GM23338 (cell line): ENCODE results near the gene MTR. TPM values are rescaled to one million over a fixed set of nuclear protein-coding genes. Genes with fewer than 3 reads are reported as not detected.

Source experiments
- ATAC-seq: fragments of 200-7000 bp; cut with Tn5 transposase; 3 replicates; pipeline ENCODE4 v1.9.1; 2020
- DNase-seq: peaks from one replicate; pipeline ENCODE4 v3.0.0-alpha.2; 2015; ENCODE audit warnings: low spot score
- H2AFZ ChIP-seq: fragments of 200-600 bp; sonication (generic); 2 replicates; pipeline ENCODE4 v1.8.0; 2016; ENCODE audit warnings: antibody characterized with exemption, mild to moderate bottlenecking, moderate library complexity
- H3F3A ChIP-seq: fragments of 200-600 bp; sonication (generic); replicated peaks from 2 replicates; pipeline ENCODE4 v1.8.0; 2017; ENCODE audit warnings: antibody characterized with exemption, mixed run types, low read depth
- H3K27ac ChIP-seq: fragments of 200-600 bp; sonication (generic); 2 replicates; pipeline ENCODE4 v1.6.1; 2016; ENCODE audit warnings: low read depth
- H3K27me3 ChIP-seq: fragments of 200-600 bp; sonication (generic); 2 replicates; pipeline ENCODE4 v1.8.0; 2016; ENCODE audit warnings: mild to moderate bottlenecking, mixed run types, moderate library complexity; ENCODE audit not compliant: insufficient read depth
- H3K36me3 ChIP-seq: fragments of 200-600 bp; sonication (generic); 2 replicates; pipeline ENCODE4 v1.8.0; 2016; ENCODE audit warnings: mild to moderate bottlenecking; ENCODE audit not compliant: insufficient read depth
- H3K4me1 ChIP-seq: fragments of 200-600 bp; sonication (generic); 2 replicates; pipeline ENCODE4 v1.8.0; 2016; ENCODE audit warnings: mild to moderate bottlenecking, moderate library complexity; ENCODE audit not compliant: insufficient read depth
- H3K4me2 ChIP-seq: fragments of 200-600 bp; sonication (generic); 2 replicates; pipeline ENCODE4 v1.7.1; 2017; ENCODE audit warnings: mixed run types
- H3K4me3 ChIP-seq: fragments of 200-600 bp; sonication (generic); 2 replicates; pipeline ENCODE4 v1.6.1; 2016; ENCODE audit warnings: mixed run types
- H3K79me2 ChIP-seq: fragments of 200-600 bp; sonication (generic); replicated peaks from 2 replicates; pipeline ENCODE4 v1.8.0; 2017; ENCODE audit warnings: mild to moderate bottlenecking; ENCODE audit not compliant: insufficient read depth
- H3K9me2 ChIP-seq: fragments of 200-600 bp; sonication (generic); 2 replicates; pipeline ENCODE4 v1.8.0; 2017; ENCODE audit not compliant: insufficient read depth
- H4K20me1 ChIP-seq: fragments of 200-600 bp; sonication (generic); replicated peaks from 2 replicates; pipeline ENCODE4 v1.8.0; 2017; ENCODE audit warnings: mild to moderate bottlenecking; ENCODE audit not compliant: insufficient read depth
- H3K27ac Mint-ChIP-seq: 2 replicates; pipeline ENCODE4 v1.8.0; 2020; ENCODE audit warnings: inconsistent platforms, mild to moderate bottlenecking, moderate library complexity, mixed read lengths
- H3K27me3 Mint-ChIP-seq: 3 replicates; pipeline ENCODE4 v1.8.0; 2022; ENCODE audit warnings: low read depth, mild to moderate bottlenecking, moderate library complexity, mixed read lengths, inconsistent platforms; ENCODE audit not compliant: insufficient read depth, poor library complexity
- H3K36me3 Mint-ChIP-seq: 3 replicates; pipeline ENCODE4 v1.8.0; 2021; ENCODE audit warnings: low read depth, mild to moderate bottlenecking, inconsistent platforms, moderate library complexity, mixed read lengths
- H3K4me1 Mint-ChIP-seq: 3 replicates; pipeline ENCODE4 v1.8.0; 2020; ENCODE audit warnings: mild to moderate bottlenecking, inconsistent platforms, mixed read lengths
- H3K4me3 Mint-ChIP-seq: 3 replicates; pipeline ENCODE4 v1.8.0; 2021; ENCODE audit warnings: moderate library complexity, mild to moderate bottlenecking, inconsistent platforms, mixed read lengths
- H3K9me3 Mint-ChIP-seq: 3 replicates; pipeline ENCODE4 v1.8.0; 2020; ENCODE audit warnings: moderate library complexity, mild to moderate bottlenecking, inconsistent platforms, mixed read lengths
- CREB1 ChIP-seq: fragments of 250-450 bp; sonication (Bioruptor Pico); IDR thresholded peaks from 2 replicates; pipeline ENCODE4 v1.5.0; 2020; ENCODE audit warnings: low read depth, mild to moderate bottlenecking, moderate library complexity
- EZH2 ChIP-seq: fragments of 200-600 bp; sonication (generic); IDR thresholded peaks from one replicate; pipeline ENCODE4 v1.8.0; 2017; ENCODE audit warnings: antibody characterized with exemption, mild to moderate bottlenecking, low read depth; ENCODE audit not compliant: unreplicated experiment
- JUNB ChIP-seq: IDR thresholded peaks from one replicate; pipeline ENCODE4 v1.6.1; 2016; ENCODE audit warnings: antibody characterized with exemption; ENCODE audit not compliant: unreplicated experiment
- NANOG ChIP-seq: IDR thresholded peaks from 2 replicates; pipeline ENCODE4 v1.6.1; 2016; ENCODE audit warnings: antibody characterized with exemption, borderline replicate concordance
- POLR2AphosphoS5 ChIP-seq: IDR thresholded peaks from 2 replicates; pipeline ENCODE4 v1.6.1; 2016; ENCODE audit warnings: antibody characterized with exemption, low read depth
- STAT1 ChIP-seq: IDR thresholded peaks from one replicate; pipeline ENCODE4 v1.6.1; 2016; ENCODE audit warnings: antibody characterized with exemption; ENCODE audit not compliant: unreplicated experiment
- ZNF114 ChIP-seq: fragments of 250-450 bp; sonication (Bioruptor Pico); IDR thresholded peaks from 2 replicates; pipeline ENCODE4 v1.5.0; 2020; ENCODE audit warnings: mild to moderate bottlenecking, moderate library complexity
- ZNF331 ChIP-seq: fragments of 250-450 bp; sonication (Bioruptor Pico); IDR thresholded peaks from 2 replicates; pipeline ENCODE4 v1.5.0; 2020; ENCODE audit warnings: low read depth, mild to moderate bottlenecking, moderate library complexity
- polyA plus RNA-seq: library from polyadenylated mRNA; unstranded; fragments of >200 nt; fragmentation: Nextera tagmentation; extraction: Ambion mirVana; gene quantifications from 2 replicates; pipeline ENCODE4 v1.2.1, GENCODE V29; 2016
- total RNA-seq: library from RNA; depleted of rRNA; stranded (reverse); fragments of >200 nt; shearing (Covaris generic); gene quantifications from 2 replicates; pipeline ENCODE4 v1.2.3, GENCODE V29; 2014
- TF ChIP-seq, protein P1 (sequence below): fragments of 250-450 bp; sonication (Bioruptor Pico); IDR thresholded peaks from 2 replicates; pipeline ENCODE4 v1.5.0; 2020; ENCODE audit warnings: mild to moderate bottlenecking, moderate library complexity
- TF ChIP-seq, protein P2 (sequence below): IDR thresholded peaks from 2 replicates; pipeline ENCODE4 v1.6.1; 2016; ENCODE audit warnings: antibody characterized with exemption
- TF ChIP-seq, protein P3 (sequence below), 2 experiments: fragments of 200-600 bp in 1 of 2; sonication (generic) in 1 of 2; conservative IDR thresholded peaks; 2 replicates each; pipeline versions ENCODE4 v1.5.1 to v1.6.1; 2016 to 2017; ENCODE audit warnings: antibody characterized with exemption in 2 of 2, low read depth in 2 of 2, mild to moderate bottlenecking in 2 of 2, moderate library complexity in 1 of 2
- TF ChIP-seq, protein P4 (sequence below): IDR thresholded peaks from one replicate; pipeline ENCODE4 v1.6.1; 2018; ENCODE audit warnings: antibody characterized with exemption; ENCODE audit not compliant: unreplicated experiment

The MTR gene
- total and polyA plus RNA-seq, 2 experiments from 2014 or later = 6.4 to 20.0 TPM

DNA sequence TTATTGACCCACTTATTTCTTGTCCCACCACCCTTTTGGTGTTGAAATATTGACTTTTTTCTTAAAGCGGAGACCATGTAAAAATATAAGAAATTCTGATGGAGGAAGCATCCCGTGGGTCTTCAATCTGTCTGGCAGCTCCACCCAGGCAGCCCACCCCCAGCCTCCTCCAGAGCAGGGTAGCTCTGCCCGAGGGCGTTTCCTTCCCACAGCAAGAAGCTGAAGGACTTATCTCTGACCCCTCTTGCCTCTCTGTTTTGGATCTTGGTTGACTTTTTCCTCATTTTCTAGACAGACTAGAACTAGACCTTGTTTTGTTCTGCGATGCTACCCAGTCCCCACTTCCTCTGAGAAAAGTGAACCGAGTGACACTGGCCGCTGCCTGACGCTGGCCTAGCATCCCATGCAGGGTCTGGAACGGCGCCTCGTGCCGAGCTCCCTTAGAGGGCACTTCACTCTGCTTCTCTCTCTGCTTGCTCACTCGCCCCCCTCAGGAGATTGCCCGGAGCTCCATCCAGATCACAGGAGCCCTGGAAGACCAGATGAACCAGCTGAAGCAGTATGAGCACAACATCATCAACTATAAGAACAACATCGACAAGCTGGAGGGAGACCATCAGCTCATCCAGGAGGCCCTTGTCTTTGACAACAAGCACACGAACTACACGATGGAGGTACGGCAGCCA is 40.4 kb upstream of the MTR start (continued):
- TF ChIP-seq, protein P1, sequence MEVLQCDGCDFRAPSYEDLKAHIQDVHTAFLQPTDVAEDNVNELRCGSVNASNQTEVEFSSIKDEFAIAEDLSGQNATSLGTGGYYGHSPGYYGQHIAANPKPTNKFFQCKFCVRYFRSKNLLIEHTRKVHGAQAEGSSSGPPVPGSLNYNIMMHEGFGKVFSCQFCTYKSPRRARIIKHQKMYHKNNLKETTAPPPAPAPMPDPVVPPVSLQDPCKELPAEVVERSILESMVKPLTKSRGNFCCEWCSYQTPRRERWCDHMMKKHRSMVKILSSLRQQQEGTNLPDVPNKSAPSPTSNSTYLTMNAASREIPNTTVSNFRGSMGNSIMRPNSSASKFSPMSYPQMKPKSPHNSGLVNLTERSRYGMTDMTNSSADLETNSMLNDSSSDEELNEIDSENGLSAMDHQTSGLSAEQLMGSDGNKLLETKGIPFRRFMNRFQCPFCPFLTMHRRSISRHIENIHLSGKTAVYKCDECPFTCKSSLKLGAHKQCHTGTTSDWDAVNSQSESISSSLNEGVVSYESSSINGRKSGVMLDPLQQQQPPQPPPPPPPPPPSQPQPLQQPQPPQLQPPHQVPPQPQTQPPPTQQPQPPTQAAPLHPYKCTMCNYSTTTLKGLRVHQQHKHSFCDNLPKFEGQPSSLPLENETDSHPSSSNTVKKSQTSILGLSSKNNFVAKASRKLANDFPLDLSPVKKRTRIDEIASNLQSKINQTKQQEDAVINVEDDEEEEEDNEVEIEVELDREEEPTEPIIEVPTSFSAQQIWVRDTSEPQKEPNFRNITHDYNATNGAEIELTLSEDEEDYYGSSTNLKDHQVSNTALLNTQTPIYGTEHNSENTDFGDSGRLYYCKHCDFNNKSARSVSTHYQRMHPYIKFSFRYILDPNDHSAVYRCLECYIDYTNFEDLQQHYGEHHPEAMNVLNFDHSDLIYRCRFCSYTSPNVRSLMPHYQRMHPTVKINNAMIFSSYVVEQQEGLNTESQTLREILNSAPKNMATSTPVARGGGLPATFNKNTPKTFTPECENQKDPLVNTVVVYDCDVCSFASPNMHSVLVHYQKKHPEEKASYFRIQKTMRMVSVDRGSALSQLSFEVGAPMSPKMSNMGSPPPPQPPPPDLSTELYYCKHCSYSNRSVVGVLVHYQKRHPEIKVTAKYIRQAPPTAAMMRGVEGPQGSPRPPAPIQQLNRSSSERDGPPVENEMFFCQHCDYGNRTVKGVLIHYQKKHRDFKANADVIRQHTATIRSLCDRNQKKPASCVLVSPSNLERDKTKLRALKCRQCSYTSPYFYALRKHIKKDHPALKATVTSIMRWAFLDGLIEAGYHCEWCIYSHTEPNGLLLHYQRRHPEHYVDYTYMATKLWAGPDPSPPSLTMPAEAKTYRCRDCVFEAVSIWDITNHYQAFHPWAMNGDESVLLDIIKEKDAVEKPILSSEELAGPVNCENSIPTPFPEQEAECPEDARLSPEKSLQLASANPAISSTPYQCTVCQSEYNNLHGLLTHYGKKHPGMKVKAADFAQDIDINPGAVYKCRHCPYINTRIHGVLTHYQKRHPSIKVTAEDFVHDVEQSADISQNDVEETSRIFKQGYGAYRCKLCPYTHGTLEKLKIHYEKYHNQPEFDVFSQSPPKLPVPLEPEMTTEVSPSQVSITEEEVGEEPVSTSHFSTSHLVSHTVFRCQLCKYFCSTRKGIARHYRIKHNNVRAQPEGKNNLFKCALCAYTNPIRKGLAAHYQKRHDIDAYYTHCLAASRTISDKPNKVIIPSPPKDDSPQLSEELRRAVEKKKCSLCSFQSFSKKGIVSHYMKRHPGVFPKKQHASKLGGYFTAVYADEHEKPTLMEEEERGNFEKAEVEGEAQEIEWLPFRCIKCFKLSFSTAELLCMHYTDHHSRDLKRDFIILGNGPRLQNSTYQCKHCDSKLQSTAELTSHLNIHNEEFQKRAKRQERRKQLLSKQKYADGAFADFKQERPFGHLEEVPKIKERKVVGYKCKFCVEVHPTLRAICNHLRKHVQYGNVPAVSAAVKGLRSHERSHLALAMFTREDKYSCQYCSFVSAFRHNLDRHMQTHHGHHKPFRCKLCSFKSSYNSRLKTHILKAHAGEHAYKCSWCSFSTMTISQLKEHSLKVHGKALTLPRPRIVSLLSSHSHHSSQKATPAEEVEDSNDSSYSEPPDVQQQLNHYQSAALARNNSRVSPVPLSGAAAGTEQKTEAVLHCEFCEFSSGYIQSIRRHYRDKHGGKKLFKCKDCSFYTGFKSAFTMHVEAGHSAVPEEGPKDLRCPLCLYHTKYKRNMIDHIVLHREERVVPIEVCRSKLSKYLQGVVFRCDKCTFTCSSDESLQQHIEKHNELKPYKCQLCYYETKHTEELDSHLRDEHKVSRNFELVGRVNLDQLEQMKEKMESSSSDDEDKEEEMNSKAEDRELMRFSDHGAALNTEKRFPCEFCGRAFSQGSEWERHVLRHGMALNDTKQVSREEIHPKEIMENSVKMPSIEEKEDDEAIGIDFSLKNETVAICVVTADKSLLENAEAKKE = no peak
- no peak for TF ChIP-seq EZH2
- TF ChIP-seq ZNF114 (CRISPR knock-in tag) = no peak
- no peak for TF ChIP-seq STAT1
- TF ChIP-seq JUNB = no peak
- no peak for TF ChIP-seq POLR2AphosphoS5

DNA sequence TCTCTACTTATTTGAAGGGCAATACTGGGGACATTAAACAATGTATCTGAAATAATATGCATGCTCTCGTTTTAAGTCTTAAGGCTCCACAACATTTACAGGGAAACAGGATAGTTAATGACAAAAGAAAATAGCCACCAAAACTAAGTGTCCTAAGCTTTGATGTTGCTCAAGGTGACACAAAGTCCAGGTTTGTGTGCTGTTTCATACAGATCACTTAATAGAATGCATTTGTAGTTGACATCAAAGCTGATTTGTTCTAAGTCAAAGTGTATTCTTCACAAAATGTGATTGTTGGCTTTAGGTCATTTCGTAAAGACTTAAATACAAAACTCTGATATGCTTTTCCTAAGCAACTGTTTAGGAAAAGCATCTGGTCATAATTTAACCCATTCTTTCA is 37.5 kb upstream of the MTR start:
- no peak overlapping the region for H3K4me3 ChIP-seq
- H3K9me3 Mint-ChIP-seq = no peaks in the 10 kb centered on the region
- H3K4me3 Mint-ChIP-seq = no peak overlapping the region
- no peaks in the 10 kb centered on the region for H3K4me1 ChIP-seq
- 0 out of 2 replicates have a peak, but pooled peaks cover 3% of the 10 kb centered on the region for H4K20me1 ChIP-seq
- no peaks in the 10 kb centered on the region for H3K27me3 Mint-ChIP-seq
- ATAC-seq (no peak), DNase-seq (no peak)
- no peak overlapping the region for H3K4me2 ChIP-seq
- H3K27ac Mint-ChIP-seq = no peak overlapping the region
- no peaks in the 10 kb centered on the region for H3K79me2 ChIP-seq
- no peak overlapping the region for H3K27ac ChIP-seq
- no peaks in the 10 kb centered on the region for H3K27me3 ChIP-seq
- H3K36me3 ChIP-seq = no peaks in the 10 kb centered on the region
- 0 out of 3 replicates have a peak, but pooled peaks cover 3% of the 10 kb centered on the region for H3K36me3 Mint-ChIP-seq
- no peaks in the 10 kb centered on the region for H3K9me2 ChIP-seq
- H3F3A ChIP-seq = no peaks in the 10 kb centered on the region
- no peak overlapping the region for H2AFZ ChIP-seq
- 0 out of 3 replicates have a peak, but pooled peaks cover 2% of the 10 kb centered on the region for H3K4me1 Mint-ChIP-seq
- no peak for TF ChIP-seq ZNF331 (CRISPR knock-in tag)
- TF ChIP-seq, protein P2, sequence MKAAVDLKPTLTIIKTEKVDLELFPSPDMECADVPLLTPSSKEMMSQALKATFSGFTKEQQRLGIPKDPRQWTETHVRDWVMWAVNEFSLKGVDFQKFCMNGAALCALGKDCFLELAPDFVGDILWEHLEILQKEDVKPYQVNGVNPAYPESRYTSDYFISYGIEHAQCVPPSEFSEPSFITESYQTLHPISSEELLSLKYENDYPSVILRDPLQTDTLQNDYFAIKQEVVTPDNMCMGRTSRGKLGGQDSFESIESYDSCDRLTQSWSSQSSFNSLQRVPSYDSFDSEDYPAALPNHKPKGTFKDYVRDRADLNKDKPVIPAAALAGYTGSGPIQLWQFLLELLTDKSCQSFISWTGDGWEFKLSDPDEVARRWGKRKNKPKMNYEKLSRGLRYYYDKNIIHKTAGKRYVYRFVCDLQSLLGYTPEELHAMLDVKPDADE = no peak
- TF ChIP-seq ZNF114 (CRISPR knock-in tag) = no peak
- TF ChIP-seq, protein P3, sequence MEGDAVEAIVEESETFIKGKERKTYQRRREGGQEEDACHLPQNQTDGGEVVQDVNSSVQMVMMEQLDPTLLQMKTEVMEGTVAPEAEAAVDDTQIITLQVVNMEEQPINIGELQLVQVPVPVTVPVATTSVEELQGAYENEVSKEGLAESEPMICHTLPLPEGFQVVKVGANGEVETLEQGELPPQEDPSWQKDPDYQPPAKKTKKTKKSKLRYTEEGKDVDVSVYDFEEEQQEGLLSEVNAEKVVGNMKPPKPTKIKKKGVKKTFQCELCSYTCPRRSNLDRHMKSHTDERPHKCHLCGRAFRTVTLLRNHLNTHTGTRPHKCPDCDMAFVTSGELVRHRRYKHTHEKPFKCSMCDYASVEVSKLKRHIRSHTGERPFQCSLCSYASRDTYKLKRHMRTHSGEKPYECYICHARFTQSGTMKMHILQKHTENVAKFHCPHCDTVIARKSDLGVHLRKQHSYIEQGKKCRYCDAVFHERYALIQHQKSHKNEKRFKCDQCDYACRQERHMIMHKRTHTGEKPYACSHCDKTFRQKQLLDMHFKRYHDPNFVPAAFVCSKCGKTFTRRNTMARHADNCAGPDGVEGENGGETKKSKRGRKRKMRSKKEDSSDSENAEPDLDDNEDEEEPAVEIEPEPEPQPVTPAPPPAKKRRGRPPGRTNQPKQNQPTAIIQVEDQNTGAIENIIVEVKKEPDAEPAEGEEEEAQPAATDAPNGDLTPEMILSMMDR (conservative IDR thresholded peaks at IDR 0.05; ENCODE audit: low read depth in 2 of 2) = no peak
- TF ChIP-seq POLR2AphosphoS5 = no peak
- TF ChIP-seq EZH2 = no peak
- no peak for TF ChIP-seq STAT1
- TF ChIP-seq CREB1 (CRISPR knock-in tag) = no peak
- no peak for TF ChIP-seq NANOG
- TF ChIP-seq, protein P4, sequence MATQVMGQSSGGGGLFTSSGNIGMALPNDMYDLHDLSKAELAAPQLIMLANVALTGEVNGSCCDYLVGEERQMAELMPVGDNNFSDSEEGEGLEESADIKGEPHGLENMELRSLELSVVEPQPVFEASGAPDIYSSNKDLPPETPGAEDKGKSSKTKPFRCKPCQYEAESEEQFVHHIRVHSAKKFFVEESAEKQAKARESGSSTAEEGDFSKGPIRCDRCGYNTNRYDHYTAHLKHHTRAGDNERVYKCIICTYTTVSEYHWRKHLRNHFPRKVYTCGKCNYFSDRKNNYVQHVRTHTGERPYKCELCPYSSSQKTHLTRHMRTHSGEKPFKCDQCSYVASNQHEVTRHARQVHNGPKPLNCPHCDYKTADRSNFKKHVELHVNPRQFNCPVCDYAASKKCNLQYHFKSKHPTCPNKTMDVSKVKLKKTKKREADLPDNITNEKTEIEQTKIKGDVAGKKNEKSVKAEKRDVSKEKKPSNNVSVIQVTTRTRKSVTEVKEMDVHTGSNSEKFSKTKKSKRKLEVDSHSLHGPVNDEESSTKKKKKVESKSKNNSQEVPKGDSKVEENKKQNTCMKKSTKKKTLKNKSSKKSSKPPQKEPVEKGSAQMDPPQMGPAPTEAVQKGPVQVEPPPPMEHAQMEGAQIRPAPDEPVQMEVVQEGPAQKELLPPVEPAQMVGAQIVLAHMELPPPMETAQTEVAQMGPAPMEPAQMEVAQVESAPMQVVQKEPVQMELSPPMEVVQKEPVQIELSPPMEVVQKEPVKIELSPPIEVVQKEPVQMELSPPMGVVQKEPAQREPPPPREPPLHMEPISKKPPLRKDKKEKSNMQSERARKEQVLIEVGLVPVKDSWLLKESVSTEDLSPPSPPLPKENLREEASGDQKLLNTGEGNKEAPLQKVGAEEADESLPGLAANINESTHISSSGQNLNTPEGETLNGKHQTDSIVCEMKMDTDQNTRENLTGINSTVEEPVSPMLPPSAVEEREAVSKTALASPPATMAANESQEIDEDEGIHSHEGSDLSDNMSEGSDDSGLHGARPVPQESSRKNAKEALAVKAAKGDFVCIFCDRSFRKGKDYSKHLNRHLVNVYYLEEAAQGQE = no peak
